ENCODE results near the gene ADORA1.
A peak's percentile ranks its signal among the peaks of the same experiment; 100 is the strongest.

The ADORA1 gene

DNA sequence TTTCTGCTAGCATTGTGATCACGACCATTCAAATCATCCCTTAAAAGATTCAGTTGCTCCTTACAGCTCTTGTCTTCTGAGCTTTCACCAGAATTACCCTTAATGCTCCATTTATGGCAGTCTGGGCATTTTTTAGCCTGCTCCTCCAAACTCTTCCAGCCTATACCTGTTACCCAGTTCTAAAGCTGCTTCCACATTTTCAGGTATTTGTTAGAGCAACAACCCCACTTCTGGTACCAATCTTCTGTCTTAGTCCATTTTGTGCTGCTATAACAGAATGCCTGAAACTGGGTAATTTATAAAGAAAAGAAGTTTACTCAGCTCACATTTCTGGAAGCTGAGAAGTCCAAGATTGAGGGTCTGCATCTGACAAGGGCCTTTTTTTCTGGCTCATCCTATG is 30.9 kb downstream of the ADORA1 start:
- DNase-seq (ENCODE audit: low spot score): no peak

GRCh38 chr1:203158960-203159665 is 31.6 kb downstream of the ADORA1 start:
- DNase-seq (ENCODE audit: low spot score): peak; percentile 66

DNA sequence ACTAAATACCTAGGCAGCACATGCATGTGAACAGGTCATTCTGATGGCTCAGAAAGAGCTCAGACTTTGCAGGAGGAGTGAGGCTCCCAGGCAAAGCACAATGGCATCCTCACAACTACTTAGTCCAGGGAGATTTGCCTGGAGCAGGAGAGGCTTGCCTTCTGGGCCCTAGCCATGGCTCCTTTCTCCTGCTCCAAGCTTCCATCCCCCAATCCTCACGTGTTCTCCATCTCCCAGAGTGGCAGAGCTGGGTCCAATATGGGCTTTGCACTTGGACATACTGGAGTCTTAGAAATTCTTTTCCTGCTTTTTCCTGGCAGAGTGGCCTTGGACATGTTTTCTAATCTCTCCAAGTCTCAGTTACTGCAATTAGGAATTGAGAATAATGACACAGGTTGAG is 32.3 kb downstream of the ADORA1 start:
- no peak for DNase-seq (ENCODE audit: low spot score)

DNA sequence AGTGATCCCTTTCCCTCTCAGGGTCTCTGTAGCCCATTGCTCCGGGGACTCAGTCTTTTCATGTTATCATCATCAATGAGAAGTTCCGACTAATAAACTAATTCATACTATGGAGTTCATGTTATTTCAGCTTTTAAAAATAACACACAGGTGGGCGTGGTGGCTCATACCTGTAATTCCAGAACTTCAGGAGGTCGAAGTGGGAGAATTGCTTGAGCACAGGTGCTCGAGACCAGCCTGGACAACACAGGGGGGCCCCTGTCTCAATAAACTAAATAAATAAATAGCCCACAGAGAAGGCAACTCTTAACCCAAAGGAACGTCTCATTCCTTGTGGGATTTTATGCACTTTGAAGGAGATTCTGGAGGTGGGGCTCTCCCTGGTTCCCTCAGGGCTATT is 33.6 kb downstream of the ADORA1 start:
- DNase-seq (ENCODE audit: low spot score): no peak

GRCh38 chr1:203161703-203162102 is 34.2 kb downstream of the ADORA1 start:
- DNase-seq (ENCODE audit: low spot score): no peak

DNA sequence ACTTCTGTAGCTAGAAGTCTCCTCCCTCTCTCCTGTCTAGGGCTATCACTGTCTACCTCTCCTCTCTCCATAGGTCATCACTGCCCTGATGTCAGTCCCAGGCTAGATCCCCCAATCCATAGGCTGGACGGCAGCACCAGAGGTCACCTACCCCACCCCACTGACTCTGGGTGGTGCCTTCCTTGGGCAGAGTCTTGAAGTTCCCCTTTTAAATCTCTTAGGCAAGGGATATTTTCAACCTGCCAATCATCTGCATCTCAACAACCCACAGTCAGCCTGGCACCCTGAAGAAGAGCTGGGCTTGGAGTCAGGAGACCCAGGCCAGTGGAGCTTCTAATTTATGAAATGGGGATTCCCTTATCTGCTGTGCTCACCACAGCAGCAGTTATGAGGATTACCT is 34.9 kb downstream of the ADORA1 start:
- DNase-seq (ENCODE audit: low spot score): no peak

- DNase-seq (ENCODE audit: low spot score): no peak
Measured at GRCh38 chr1:203163891-203164635, 36.5 kb downstream of the ADORA1 start.

DNA sequence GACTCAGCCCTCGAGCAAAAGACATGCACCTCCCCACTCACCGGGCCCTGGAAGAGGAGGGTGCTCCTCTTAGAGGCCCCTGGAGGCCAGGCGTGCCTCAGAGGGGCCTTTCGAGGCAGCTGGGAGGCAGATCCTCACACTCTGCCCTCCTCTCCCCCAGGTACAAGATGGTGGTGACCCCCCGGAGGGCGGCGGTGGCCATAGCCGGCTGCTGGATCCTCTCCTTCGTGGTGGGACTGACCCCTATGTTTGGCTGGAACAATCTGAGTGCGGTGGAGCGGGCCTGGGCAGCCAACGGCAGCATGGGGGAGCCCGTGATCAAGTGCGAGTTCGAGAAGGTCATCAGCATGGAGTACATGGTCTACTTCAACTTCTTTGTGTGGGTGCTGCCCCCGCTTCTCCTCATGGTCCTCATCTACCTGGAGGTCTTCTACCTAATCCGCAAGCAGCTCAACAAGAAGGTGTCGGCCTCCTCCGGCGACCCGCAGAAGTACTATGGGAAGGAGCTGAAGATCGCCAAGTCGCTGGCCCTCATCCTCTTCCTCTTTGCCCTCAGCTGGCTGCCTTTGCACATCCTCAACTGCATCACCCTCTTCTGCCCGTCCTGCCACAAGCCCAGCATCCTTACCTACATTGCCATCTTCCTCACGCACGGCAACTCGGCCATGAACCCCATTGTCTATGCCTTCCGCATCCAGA is 37.7 kb downstream of the ADORA1 start:
- DNase-seq (ENCODE audit: low spot score): no peak

DNA sequence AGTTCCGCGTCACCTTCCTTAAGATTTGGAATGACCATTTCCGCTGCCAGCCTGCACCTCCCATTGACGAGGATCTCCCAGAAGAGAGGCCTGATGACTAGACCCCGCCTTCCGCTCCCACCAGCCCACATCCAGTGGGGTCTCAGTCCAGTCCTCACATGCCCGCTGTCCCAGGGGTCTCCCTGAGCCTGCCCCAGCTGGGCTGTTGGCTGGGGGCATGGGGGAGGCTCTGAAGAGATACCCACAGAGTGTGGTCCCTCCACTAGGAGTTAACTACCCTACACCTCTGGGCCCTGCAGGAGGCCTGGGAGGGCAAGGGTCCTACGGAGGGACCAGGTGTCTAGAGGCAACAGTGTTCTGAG is 38.3 kb downstream of the ADORA1 start:
- DNase-seq (ENCODE audit: low spot score): no peak

- DNase-seq (ENCODE audit: low spot score): no peak
Measured at GRCh38 chr1:203166192-203166940, 38.8 kb downstream of the ADORA1 start.

DNA sequence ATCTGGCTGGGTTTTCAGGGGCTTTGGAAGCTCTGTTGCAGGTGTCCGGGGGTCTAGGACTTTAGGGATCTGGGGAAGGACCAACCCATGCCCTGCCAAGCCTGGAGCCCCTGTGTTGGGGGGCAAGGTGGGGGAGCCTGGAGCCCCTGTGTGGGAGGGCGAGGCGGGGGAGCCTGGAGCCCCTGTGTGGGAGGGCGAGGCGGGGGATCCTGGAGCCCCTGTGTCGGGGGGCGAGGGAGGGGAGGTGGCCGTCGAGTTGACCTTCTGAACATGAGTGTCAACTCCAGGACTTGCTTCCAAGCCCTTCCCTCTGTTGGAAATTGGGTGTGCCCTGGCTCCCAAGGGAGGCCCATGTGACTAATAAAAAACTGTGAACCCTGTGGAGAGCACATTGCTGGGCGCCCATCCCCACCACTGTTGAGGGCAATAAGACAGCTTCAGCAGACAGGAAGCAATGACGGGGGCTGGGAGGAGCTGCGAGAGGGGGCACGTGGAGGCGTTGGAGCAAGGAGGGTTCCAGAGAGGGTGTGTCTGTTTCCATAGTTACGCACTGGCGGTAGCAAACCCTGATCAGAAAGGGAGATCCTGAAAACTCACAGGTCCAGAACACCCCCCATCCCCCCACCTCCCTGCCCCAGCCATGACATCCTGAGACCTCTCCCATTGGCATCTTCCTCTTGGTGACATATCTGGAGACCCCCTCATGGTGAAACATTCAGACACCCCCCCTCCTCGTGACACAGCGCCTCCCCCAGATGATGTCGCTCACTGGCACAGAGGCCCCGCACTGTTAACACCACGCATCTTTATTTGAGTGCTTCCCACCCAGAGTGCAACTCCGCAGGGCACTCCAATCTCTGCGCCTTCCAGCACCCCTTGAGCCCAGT is 39.7 kb downstream of the ADORA1 start:
- no peak for DNase-seq (ENCODE audit: low spot score)

DNA sequence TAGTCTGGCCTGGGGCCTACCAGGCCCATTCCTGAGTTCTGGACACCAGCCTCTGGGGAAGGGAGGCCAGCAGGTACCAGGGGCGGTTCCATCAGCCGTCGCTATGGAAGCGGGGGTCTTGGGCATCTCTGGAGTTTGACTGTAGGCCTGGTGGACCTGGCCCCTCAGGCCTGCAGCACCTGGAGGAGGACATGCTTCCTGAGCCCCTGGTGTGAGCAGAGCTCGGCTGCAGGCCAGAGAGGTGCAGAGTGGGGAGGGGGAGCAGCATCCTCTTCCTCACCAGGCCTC is 40.3 kb downstream of the ADORA1 start:
- no peak for DNase-seq (ENCODE audit: low spot score)

- no peak for DNase-seq (ENCODE audit: low spot score)
Measured at GRCh38 chr1:203168256-203168786, 40.8 kb downstream of the ADORA1 start.

DNA sequence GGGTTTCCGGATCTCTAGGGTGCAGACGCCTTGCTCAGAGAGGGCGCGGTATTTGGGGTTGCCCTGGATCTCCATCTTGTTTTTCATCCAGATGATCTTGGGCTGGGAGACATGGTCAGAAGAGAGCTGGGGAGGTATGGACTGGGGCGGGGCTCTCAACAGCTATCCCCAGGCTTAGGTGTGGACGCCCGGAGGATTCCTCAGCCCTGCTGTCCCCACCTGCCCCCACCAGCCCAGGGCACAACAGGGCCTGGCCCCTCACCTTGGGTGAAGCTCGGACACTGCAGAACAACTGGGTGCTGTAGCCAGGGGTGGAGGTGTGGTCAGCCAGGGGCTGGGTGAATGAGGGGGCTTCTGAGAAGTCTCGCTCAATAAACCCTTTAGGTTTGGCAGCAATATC is 41.5 kb downstream of the ADORA1 start:
- no peak for DNase-seq (ENCODE audit: low spot score)

DNA sequence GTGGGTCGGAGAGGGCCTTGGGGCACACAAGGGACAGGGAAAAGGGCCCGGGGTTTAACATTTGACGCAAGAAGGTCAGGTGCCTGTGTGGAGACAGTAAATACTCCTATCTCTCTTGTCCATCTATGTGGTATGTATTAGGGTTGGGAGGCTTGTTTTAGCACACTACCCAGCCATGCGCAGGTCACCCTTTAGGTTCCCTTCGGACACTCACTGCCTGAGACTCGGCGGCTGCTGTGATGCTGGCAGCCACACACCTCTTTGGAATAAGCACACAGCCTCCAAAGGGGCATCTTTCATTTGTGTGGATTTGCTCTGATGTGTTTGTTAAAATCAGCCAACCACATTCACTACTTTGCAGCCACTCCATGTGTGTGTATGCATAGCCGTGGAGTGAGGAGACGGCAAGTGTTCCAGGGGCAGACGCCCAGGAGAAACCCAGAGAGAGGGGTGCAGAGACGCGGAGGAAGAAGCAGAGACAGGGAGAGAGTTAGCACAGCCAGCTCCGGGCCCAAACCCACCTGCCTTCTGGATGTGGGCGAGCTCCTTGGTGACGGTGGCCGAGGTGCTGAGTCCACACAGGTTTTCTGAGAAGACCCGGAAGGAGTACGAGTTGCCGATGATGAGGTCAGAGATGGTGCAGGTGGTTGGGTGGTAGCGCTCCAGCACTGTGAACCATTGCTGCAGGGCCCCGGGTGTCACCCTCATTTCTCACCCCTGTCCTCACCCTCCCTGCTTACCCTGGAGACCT is 42.4 kb downstream of the ADORA1 start:
- no peak for DNase-seq (ENCODE audit: low spot score)

DNA sequence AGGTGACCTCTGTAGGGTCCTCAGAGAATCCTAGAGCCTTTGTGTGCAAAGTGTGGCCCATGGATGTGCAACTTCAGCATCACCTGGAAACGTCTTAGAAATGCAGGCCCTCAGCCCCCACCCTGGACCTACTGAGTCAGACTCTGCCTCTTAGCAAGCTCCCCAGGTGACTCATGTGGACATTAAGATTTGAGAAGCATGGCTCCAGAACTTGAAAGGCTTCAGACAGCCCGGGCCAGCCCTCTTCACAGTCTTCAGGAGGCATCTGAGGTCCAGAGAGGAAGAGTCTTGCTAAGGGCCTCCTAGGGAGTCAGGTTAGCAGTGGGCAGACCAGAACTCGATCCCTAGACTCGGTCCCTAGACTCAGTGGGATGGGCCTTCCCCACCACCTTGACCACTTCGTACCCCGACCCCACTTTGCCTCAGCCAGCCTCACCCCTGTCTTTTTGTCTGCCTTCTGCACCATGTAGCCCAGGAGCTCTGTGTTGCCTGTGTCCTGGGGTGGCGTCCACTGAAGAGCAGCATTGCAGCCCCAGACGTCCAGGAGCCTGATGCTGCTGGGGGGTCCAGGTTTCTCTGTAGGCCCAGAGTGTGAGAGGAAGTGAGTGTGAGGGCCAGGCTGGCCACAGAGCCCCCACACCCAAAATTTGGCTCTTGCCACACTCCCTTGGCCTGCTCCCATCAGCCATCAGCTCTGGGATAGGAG is 43.3 kb downstream of the ADORA1 start:
- DNase-seq (ENCODE audit: low spot score): no peak

DNA sequence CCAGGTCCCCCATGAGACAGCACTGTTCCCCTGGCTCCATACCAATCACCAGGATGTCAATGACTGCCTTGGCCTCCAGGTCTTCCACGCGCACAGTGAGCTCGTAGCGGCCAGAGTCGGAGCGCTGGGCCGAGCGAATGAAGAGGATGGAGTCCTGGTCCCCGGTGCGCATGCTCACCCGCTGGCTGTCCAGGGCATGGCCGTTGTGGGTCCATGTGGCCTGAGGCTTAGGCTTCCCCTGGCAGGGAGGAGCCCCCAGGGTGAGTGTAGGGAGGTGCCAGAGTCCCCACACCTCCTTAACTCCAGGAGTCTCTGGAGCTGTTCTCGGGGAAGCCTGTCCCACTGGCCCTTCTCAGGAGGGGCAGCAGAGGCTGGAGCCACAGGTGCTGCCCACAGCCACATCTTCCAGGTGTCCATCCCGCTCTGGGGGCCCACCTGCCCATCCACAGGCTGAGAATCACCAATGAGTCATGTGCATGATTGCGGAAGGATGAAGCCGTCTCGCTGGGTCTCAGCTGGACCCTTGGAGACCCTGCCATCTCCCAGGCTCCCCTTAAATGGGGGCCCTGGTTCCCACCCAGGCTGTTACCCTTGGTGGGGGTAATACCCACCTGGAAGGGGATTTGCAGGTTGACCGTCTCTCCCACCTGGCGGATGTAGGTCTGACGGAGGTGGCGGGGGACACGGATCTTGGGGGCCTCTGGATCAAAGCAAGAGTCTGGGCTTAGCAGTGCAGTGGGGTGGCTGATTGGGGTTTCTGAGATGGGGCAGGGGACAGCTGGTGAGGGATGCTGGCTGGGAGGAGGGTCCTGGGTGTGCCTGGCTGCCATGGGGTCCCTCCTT is 44.0 kb downstream of the ADORA1 start:
- DNase-seq (ENCODE audit: low spot score): no peak

DNA sequence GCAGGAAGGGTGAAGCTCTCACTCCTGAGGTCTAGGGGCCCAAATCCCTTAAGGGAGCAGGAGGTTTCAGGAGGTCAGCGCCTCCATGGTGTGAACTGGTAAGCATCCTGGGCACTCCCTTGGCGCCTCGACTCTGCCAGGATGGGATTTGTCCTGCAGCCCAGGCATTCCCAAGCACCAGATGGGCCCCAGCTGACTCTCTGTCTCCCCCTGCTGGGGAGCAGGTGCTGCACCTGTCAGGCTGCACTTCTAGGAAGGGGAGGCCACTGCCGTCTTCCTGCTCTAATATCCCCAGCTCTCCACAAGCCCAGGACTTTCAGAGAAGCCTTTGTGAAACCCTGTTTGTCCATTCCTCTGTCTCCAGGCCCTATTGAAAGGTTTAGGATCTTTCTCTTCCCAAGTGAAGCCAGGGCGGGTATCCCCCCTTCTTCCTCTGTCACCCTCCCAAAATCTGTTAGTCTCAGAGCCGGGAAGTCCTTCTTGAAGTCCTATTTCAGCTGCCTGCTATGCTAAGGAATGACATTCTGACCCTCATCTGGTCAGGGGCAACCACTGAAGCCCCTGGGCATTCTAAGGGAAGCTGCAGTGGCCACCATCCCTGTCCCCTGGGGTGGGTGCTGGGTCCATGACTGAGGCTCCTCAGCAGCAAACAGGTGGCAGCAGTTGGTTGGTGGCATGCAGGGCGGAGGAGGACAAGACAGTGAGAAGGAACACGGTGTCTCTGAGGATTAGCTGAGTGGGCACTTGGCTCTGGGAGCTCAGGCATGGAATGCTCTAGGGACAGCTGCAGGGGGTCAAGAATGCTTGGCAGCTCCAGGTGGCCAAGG is 44.9 kb downstream of the ADORA1 start:
- peak; percentile 93 for DNase-seq (ENCODE audit: low spot score)

Measured in D341Med (cell line).